HepG2 (cell line): ENCODE measurements around the gene EXOC6B. TPM values are rescaled to one million over a fixed set of nuclear protein-coding genes. Genes with fewer than 3 reads are reported as not detected.

Experiments used
- ATF7-NPFF ChIP-seq: sonication (generic); formaldehyde crosslinking; IDR thresholded peaks from 2 replicates; pipeline ENCODE4 v1.8.1; 2023; ENCODE audit warnings: mild to moderate bottlenecking, low read depth, missing genetic modification reagents, moderate library complexity
- E2F1 ChIP-seq: sonication (generic); formaldehyde crosslinking; IDR thresholded peaks from 2 replicates; pipeline ENCODE4 v1.5.0; 2020; ENCODE audit warnings: missing genetic modification reagents
- ESRRA ChIP-seq: sonication (generic); formaldehyde crosslinking; IDR thresholded peaks from 2 replicates; pipeline ENCODE4 v1.5.1; 2020; ENCODE audit warnings: mild to moderate bottlenecking, low read depth, missing genetic modification reagents
- HBP1 ChIP-seq: IDR thresholded peaks from 2 replicates; pipeline ENCODE4 v1.6.1; 2016; ENCODE audit warnings: low read depth, control low read depth
- NCOA2 ChIP-seq: sonication (generic); formaldehyde crosslinking; IDR thresholded peaks from 2 replicates; pipeline ENCODE4 v1.8.0; 2022; ENCODE audit warnings: inconsistent platforms
- PHF5A ChIP-seq: IDR thresholded peaks from one replicate; pipeline ENCODE4 v1.6.1; 2018; ENCODE audit warnings: low read depth, missing genetic modification reagents; ENCODE audit not compliant: unreplicated experiment
- PTBP1 ChIP-seq: fragments of 200-400 bp; formaldehyde crosslinking; IDR thresholded peaks from 2 replicates; pipeline ENCODE4 v1.6.1; 2018; ENCODE audit warnings: low read length, low read depth; ENCODE audit not compliant: poor library complexity, severe bottlenecking
- RCOR2 ChIP-seq: IDR thresholded peaks from 2 replicates; pipeline ENCODE4 v1.6.1; 2016; ENCODE audit warnings: missing biosample characterization, missing genetic modification reagents
- REST ChIP-seq, 2 experiments: IDR thresholded peaks; 2 replicates each; pipeline ENCODE4 v1.6.1; 2011 to 2012; ENCODE audit warnings: low read length in 2 of 2, borderline replicate concordance in 1 of 2, low read depth in 1 of 2, mild to moderate bottlenecking in 1 of 2, moderate library complexity in 1 of 2
- SIX1 ChIP-seq: sonication (generic); formaldehyde crosslinking; IDR thresholded peaks from 2 replicates; pipeline ENCODE4 v1.4.0; 2020; ENCODE audit warnings: missing genetic modification reagents, borderline replicate concordance
- ZFP36L2 ChIP-seq: sonication (generic); formaldehyde crosslinking; IDR thresholded peaks from 2 replicates; pipeline ENCODE4 v1.4.0; 2020; ENCODE audit warnings: missing genetic modification reagents
- ZKSCAN5 ChIP-seq: sonication (generic); formaldehyde crosslinking; IDR thresholded peaks from 2 replicates; pipeline ENCODE4 v1.5.1; 2020; ENCODE audit warnings: mild to moderate bottlenecking, missing genetic modification reagents
- ZNF101 ChIP-seq: sonication (generic); formaldehyde crosslinking; IDR thresholded peaks from 2 replicates; pipeline ENCODE4 v1.4.0; 2020; ENCODE audit warnings: mild to moderate bottlenecking, low read depth, missing genetic modification reagents, borderline replicate concordance
- ZNF333 ChIP-seq: sonication (generic); formaldehyde crosslinking; IDR thresholded peaks from 2 replicates; pipeline ENCODE4 v1.4.0; 2020; ENCODE audit warnings: mild to moderate bottlenecking, missing genetic modification reagents, borderline replicate concordance
- ZNF704 ChIP-seq: sonication (generic); formaldehyde crosslinking; IDR thresholded peaks from 2 replicates; pipeline ENCODE4 v1.8.1; 2023; ENCODE audit warnings: mild to moderate bottlenecking, inconsistent platforms, moderate library complexity, missing genetic modification reagents, borderline replicate concordance
- ZNF768 ChIP-seq: sonication (generic); formaldehyde crosslinking; IDR thresholded peaks from 2 replicates; pipeline ENCODE4 v1.4.0; 2020; ENCODE audit warnings: missing genetic modification reagents
- ZSCAN29 ChIP-seq: sonication (generic); formaldehyde crosslinking; conservative IDR thresholded peaks from 2 replicates; pipeline ENCODE4 v1.4.0; 2020; ENCODE audit warnings: mild to moderate bottlenecking, missing genetic modification reagents
- polyA plus RNA-seq, 8 experiments: library from polyadenylated mRNA; depleted of rRNA in 3 of 8; stranded (reverse) in 7 of 8; unstranded in 1 of 8; fragments of >200 nt; fragmentation: Illumina TruSeq in 4 of 8; extraction: Trizol in 4 of 8; gene quantifications; 2 replicates each; pipeline versions ENCODE4 v1.2.1 to v1.2.3, GENCODE V29; 2011 to 2016; ENCODE audit warnings: low read depth in 4 of 8, missing spikeins in 1 of 8, mixed read lengths in 1 of 8; ENCODE audit not compliant: insufficient read depth in 1 of 8
- total RNA-seq, 5 experiments: library from RNA; depleted of rRNA; stranded (reverse); fragments of >200 nt; fragmentation: Illumina TruSeq; extraction: Trizol; gene quantifications; 2 replicates each; pipeline ENCODE4 v1.2.3, GENCODE V29; 2016; ENCODE audit warnings: low read depth in 1 of 5

Gene EXOC6B
- total and polyA plus RNA-seq, 2 of the 13 experiments (the other 11 are each of a cell fraction or from before 2014, with no cell fraction given) = 9.1 to 15.9 TPM

DNA sequence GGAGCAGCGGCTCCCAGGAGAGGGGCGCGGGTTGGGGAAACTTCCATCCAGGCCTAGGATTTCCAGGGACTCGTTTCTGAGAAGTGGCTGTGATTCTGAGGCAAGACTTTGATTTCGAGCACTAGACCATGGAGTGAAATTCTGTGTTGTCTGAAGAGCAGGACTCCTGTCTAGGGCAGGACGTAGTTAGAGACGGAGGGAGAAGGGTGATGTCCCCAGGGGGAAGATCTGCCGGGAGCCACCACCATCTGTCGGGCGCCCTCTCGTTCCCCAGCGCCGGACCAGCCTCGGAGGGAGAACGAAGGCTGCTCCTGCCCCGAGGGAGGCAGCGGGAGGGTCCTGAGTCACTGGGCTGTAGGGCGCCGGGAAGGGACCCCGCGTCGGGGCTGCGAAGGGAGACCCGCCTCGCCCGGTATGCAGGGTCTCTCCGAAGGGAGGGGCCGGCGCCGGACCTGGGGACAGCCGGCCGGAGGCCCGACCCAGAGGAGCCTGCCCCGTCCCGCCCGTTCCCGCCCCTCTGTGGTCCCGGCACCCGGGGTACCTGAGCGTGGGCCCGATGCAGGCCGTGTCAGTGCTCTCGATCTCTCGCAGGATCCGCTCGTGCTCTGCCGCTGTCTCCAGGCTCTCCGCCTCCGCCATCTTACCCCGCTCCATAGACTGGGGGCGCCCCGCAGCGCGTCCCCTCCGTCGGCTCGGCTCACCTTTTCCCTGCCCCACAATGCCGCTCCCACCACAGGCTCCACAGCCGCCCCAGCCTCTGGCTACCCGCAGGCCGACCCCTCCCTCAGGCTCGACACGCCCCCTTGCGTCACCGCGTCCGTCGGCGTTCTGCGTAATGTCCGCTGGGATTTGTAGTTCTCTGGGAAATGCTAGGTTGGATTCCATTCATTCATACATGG is at the start of gene EXOC6B (continued):
- peak in 1 of 2 experiments; percentile 62; a peak in 1 of 4 replicates for TF ChIP-seq REST (IDR thresholded peaks at IDR 0.05; ENCODE audit: borderline replicate concordance in 1 of 2, low read depth in 1 of 2, low read length in 2 of 2)
- TF ChIP-seq NCOA2 = peak; percentile 22; the same call in 1 of the 2 replicates
- TF ChIP-seq ZSCAN29 (CRISPR knock-in tag) = peak; percentile 93
- TF ChIP-seq ZKSCAN5 (CRISPR knock-in tag) = no peak
- TF ChIP-seq ESRRA (CRISPR knock-in tag) = peak; percentile 61; the same call in 1 of the 2 replicates
- peak; percentile 58 for TF ChIP-seq ZNF768 (CRISPR knock-in tag)
- TF ChIP-seq ZNF704 (CRISPR knock-in tag) = no peak
- no peak for TF ChIP-seq PTBP1
- peak; percentile 60 for TF ChIP-seq HBP1 (CRISPR knock-in tag)
- TF ChIP-seq E2F1 (CRISPR knock-in tag) = no peak
- no peak for TF ChIP-seq SIX1 (CRISPR knock-in tag)
- TF ChIP-seq RCOR2 = 0 out of 2 replicates have a peak, but pooled peaks have one; percentile 41
- peak; percentile 1; the same call in 1 of the 2 replicates for TF ChIP-seq ZFP36L2 (CRISPR knock-in tag)
- peak; percentile 88; the same call in 1 of the 2 replicates for TF ChIP-seq ATF7-NPFF (CRISPR knock-in tag)
- peak; percentile 50 for TF ChIP-seq PHF5A
- no peak; the same call in 1 of the 2 replicates for TF ChIP-seq ZNF101 (CRISPR knock-in tag)
- TF ChIP-seq ZNF333 (CRISPR knock-in tag) = 0 out of 2 replicates have a peak, but pooled peaks have one; percentile 84
